HCT116 (cell line): ENCODE data around the gene GNG10. TPM values are rescaled to one million over a fixed set of nuclear protein-coding genes. Genes with fewer than 3 reads are reported as not detected.

ENCODE experiments used
- total RNA-seq: library from RNA; stranded (reverse); gene quantifications from one replicate; pipeline ENCODE4 v1.2.1, GENCODE V29; 2021; ENCODE audit not compliant: unreplicated experiment

Gene GNG10
- total RNA-seq, 1 experiment from 2014 or later, result 46.8 TPM

Other genes with a start within 250 kb of the GNG10 start
- gene ECPAS, start 177.2 kb upstream of the GNG10 start, total RNA-seq, result 71.1 TPM
- gene ZNF483, start 136.4 kb upstream of the GNG10 start, total RNA-seq, result 5.0 TPM
- 53.9 TPM for gene PTGR1, start 62.0 kb upstream of the GNG10 start, total RNA-seq
- 7.1 TPM for gene DNAJC25, start 30.3 kb upstream of the GNG10 start, total RNA-seq
- 1.1 TPM for gene SHOC1, start 133.3 kb downstream of the GNG10 start, total RNA-seq
- 32.6 TPM for gene UGCG, start 235.2 kb downstream of the GNG10 start, total RNA-seq